Measurements from ENCODE around the gene CSK. TPM values are rescaled to one million over a fixed set of nuclear protein-coding genes. Genes with fewer than 3 reads are reported as not detected.

CSK gene
- total RNA-seq, 1 donor from 2014 or later, result 28.4 TPM

- H3K4me3 ChIP-seq (ENCODE audit: low read depth, low read length), result no peak overlapping the region
- TF ChIP-seq, protein P1, sequence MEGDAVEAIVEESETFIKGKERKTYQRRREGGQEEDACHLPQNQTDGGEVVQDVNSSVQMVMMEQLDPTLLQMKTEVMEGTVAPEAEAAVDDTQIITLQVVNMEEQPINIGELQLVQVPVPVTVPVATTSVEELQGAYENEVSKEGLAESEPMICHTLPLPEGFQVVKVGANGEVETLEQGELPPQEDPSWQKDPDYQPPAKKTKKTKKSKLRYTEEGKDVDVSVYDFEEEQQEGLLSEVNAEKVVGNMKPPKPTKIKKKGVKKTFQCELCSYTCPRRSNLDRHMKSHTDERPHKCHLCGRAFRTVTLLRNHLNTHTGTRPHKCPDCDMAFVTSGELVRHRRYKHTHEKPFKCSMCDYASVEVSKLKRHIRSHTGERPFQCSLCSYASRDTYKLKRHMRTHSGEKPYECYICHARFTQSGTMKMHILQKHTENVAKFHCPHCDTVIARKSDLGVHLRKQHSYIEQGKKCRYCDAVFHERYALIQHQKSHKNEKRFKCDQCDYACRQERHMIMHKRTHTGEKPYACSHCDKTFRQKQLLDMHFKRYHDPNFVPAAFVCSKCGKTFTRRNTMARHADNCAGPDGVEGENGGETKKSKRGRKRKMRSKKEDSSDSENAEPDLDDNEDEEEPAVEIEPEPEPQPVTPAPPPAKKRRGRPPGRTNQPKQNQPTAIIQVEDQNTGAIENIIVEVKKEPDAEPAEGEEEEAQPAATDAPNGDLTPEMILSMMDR (conservative IDR thresholded peaks at IDR 0.05; ENCODE audit: low read depth, low read length), result no peak
- no peak for DNase-seq (ENCODE audit: low read depth)
These were observed 6.3 kb downstream of the CSK start for GRCh38 chr15:74788042-74788682.

GRCh38 chr15:74788683-74789151, 6.8 kb downstream of the CSK start:
- no peak for DNase-seq (ENCODE audit: low read depth)
- H3K4me3 ChIP-seq (ENCODE audit: low read depth, low read length), result no peak overlapping the region
- TF ChIP-seq, protein P1 (conservative IDR thresholded peaks at IDR 0.05; ENCODE audit: low read depth, low read length), result no peak

GRCh38 chr15:74789171-74789631, 7.3 kb downstream of the CSK start:
- no peak overlapping the region for H3K4me3 ChIP-seq (ENCODE audit: low read depth, low read length)
- DNase-seq (ENCODE audit: low read depth), result no peak
- TF ChIP-seq, protein P1 (conservative IDR thresholded peaks at IDR 0.05; ENCODE audit: low read depth, low read length), result no peak

GRCh38 chr15:74789741-74790079, 7.8 kb downstream of the CSK start:
- no peak overlapping the region for H3K4me3 ChIP-seq (ENCODE audit: low read depth, low read length)
- no peak for DNase-seq (ENCODE audit: low read depth)
- TF ChIP-seq, protein P1 (conservative IDR thresholded peaks at IDR 0.05; ENCODE audit: low read depth, low read length), result no peak

DNA sequence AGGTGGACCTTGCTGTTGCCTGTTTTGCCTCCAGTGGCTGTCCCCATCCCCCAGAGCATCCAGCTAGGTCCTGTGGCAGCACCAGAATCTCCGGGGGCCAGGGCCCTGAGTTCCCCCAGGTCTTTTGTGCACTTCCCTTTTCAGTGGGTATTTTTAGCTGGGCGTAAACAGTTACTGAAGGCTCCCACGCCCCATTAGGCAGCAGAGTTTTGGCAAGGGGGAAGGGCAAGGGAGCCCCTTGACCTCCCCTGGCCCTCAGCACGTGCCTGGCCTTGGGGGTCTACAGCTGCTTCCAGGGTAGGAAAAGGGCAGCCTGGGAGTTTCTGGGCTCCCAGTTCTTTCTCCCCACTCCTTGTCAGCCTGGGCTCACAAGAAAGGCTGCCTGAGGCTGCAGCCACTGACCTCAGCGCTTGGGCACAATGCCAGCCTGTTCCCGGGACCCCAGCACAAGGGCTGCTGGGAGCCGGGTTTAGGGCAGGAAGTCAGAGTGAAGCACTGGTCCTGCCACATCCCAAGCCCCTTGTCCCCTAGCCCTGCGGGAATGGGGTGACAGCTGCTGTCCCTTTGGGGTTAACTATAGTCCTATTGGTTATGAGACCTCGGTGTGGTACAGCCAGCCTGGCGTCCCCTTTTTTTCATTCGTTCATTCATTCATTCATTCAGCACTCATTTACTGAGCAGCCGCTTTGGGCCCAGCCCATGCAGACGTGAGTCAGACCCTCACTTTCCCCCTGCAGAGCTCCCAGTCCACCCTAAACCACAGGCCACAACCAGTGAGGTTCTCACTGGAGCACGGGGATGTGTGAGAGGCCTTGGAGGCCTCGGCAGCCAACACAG, 8.4 kb downstream of the CSK start:
- DNase-seq (ENCODE audit: low read depth), result no peak
- H3K4me3 ChIP-seq (ENCODE audit: low read depth, low read length), result no peak overlapping the region
- TF ChIP-seq, protein P1 (conservative IDR thresholded peaks at IDR 0.05; ENCODE audit: low read depth, low read length), result no peak

- no peak for DNase-seq (ENCODE audit: low read depth)
- H3K4me3 ChIP-seq (ENCODE audit: low read depth, low read length), result no peak overlapping the region
- TF ChIP-seq, protein P1 (conservative IDR thresholded peaks at IDR 0.05; ENCODE audit: low read depth, low read length), result no peak
These were observed 9.1 kb downstream of the CSK start for GRCh38 chr15:74791007-74791406.
